K562 (cell line): ENCODE data around the gene MRGPRF. TPM values are rescaled to one million over a fixed set of nuclear protein-coding genes. Genes with fewer than 3 reads are reported as not detected.

ENCODE experiments used
- ATAC-seq: fragments of 200-7000 bp; cut with Tn5 transposase; 3 replicates; pipeline ENCODE4 v1.9.1; 2020; ENCODE audit warnings: moderate library complexity
- BruUV-seq: library from RNA; stranded (reverse); fragments of 400-500 nt; replicated peaks from 2 replicates; lab custom pipeline; 2021; lab: Mats Ljungman, UMichigan
- CTCF ChIA-PET: fragments of 300-600 bp; formaldehyde crosslinking; extraction: SDS; loops from one replicate; lab custom pipeline; 2021; ENCODE audit warnings: low intra/inter-chr PET ratio; lab: Yijun Ruan, JAX
- POLR2A ChIA-PET: fragments of 300-600, 350-650 bp; sonication (Branson Sonifier 250); formaldehyde crosslinking; extraction: SDS; loops from one replicate; lab custom pipeline; 2021; ENCODE audit warnings: antibody characterized with exemption, inconsistent platforms; lab: Yijun Ruan, JAX
- DNase-seq, 4 experiments: peaks; one replicate each; pipeline versions ENCODE4 v3.0.0 to v3.0.0-alpha.2; 2011 to 2018; ENCODE audit warnings: low spot score in 3 of 4, mixed read lengths in 3 of 4; ENCODE audit errors: extremely low read depth in 1 of 4
- FAIRE-seq: peaks from 2 replicates; lab custom pipeline; 2011; peaks lifted over from hg19 to GRCh38; lab: Jason Lieb, UNC
- H2AFZ ChIP-seq: 2 replicates; pipeline ENCODE4 v1.6.0; 2011; ENCODE audit warnings: low read depth, low read length, control low read depth, inconsistent platforms
- H3K27ac ChIP-seq: fragments of 200-600 bp; 3 replicates; pipeline ENCODE4 v1.8.0; 2011; ENCODE audit warnings: low read depth, mild to moderate bottlenecking, control low read depth, inconsistent platforms, low read length, moderate library complexity, mixed read lengths; ENCODE audit errors: extremely low read depth
- H3K27me3 ChIP-seq, 2 experiments: fragments of 300-600 bp in 1 of 2; 2 replicates in 1 of 2; 3 replicates in 1 of 2; pipeline versions ENCODE4 v1.6.0 to v1.8.0; 2011; ENCODE audit warnings: inconsistent platforms in 2 of 2, low read length in 2 of 2, mild to moderate bottlenecking in 1 of 2, mixed read lengths in 1 of 2, moderate library complexity in 1 of 2; ENCODE audit not compliant: control insufficient read depth in 2 of 2, insufficient read depth in 2 of 2
- H3K36me3 ChIP-seq: fragments of 300-600 bp; 3 replicates; pipeline ENCODE4 v1.8.0; 2011; ENCODE audit warnings: mild to moderate bottlenecking, low read length, inconsistent platforms; ENCODE audit not compliant: control insufficient read depth, insufficient read depth
- H3K4me1 ChIP-seq, 2 experiments: fragments of 200-600 bp in 1 of 2; replicated peaks in 1 of 2; 2 replicates in 1 of 2; 3 replicates in 1 of 2; pipeline versions ENCODE4 v1.5.1 to v1.8.0; 2011; ENCODE audit warnings: inconsistent platforms in 2 of 2, low read length in 2 of 2, mild to moderate bottlenecking in 1 of 2, mixed read lengths in 1 of 2, moderate library complexity in 1 of 2; ENCODE audit not compliant: control insufficient read depth in 2 of 2, insufficient read depth in 2 of 2
- H3K4me2 ChIP-seq: 2 replicates; pipeline ENCODE4 v1.6.1; 2011; ENCODE audit warnings: low read length, control low read depth, inconsistent platforms, mixed read lengths; ENCODE audit not compliant: insufficient read depth
- H3K4me3 ChIP-seq: fragments of 200-600 bp; sonication (generic), shearing (Covaris generic); 2 replicates; pipeline ENCODE4 v1.5.1; 2016; ENCODE audit warnings: control low read depth, inconsistent platforms
- H3K79me2 ChIP-seq: fragments of 200-600 bp; 3 replicates; pipeline ENCODE4 v1.8.0; 2011; ENCODE audit warnings: low read length, inconsistent platforms; ENCODE audit not compliant: control insufficient read depth, insufficient read depth
- H3K9ac ChIP-seq, 2 experiments: 2 replicates each; pipeline versions ENCODE4 v1.6.0 to v1.6.1; 2011; ENCODE audit warnings: low read depth in 2 of 2, low read length in 2 of 2, control low read depth in 1 of 2, inconsistent platforms in 1 of 2, mild to moderate bottlenecking in 1 of 2, mixed read lengths in 1 of 2; ENCODE audit not compliant: insufficient read depth in 1 of 2
- H3K9me1 ChIP-seq: one replicate; pipeline ENCODE4 v1.6.0; 2011; ENCODE audit warnings: inconsistent platforms, mild to moderate bottlenecking, low read length, moderate library complexity; ENCODE audit not compliant: control insufficient read depth, insufficient read depth
- H3K9me3 ChIP-seq: replicated peaks from 2 replicates; pipeline ENCODE4 v1.5.1; 2011; ENCODE audit warnings: low read depth, low read length, inconsistent platforms; ENCODE audit not compliant: control insufficient read depth, insufficient read depth
- H4K20me1 ChIP-seq: replicated peaks from 2 replicates; pipeline ENCODE4 v1.6.1; 2011; ENCODE audit warnings: low read length, inconsistent platforms, mixed read lengths; ENCODE audit not compliant: control insufficient read depth, insufficient read depth
- COPS2 ChIP-seq: fragments of 450-650 bp; conservative IDR thresholded peaks from 2 replicates; pipeline ENCODE4 v1.6.1; 2016; ENCODE audit warnings: mild to moderate bottlenecking, moderate library complexity
- EP400 ChIP-seq: fragments of 450-650 bp; IDR thresholded peaks from 2 replicates; pipeline ENCODE4 v1.6.1; 2017; ENCODE audit warnings: antibody characterized with exemption, mild to moderate bottlenecking, moderate library complexity
- GABPB2 ChIP-seq: fragments of 250-450 bp; sonication (Bioruptor Pico); conservative IDR thresholded peaks from 2 replicates; pipeline ENCODE4 v1.5.1; 2021; ENCODE audit warnings: mild to moderate bottlenecking
- THRAP3 ChIP-seq: fragments of 450-650 bp; IDR thresholded peaks from 2 replicates; pipeline ENCODE4 v1.6.1; 2016; ENCODE audit warnings: mild to moderate bottlenecking, inconsistent platforms, borderline replicate concordance
- ZBTB1 ChIP-seq: sonication (generic); formaldehyde crosslinking; IDR thresholded peaks from 2 replicates; pipeline ENCODE4 v1.8.1; 2023; ENCODE audit warnings: missing genetic modification reagents, low read depth, mild to moderate bottlenecking, borderline replicate concordance
- ZNF197 ChIP-seq: fragments of 200-800 bp; sonication (Bioruptor generic); IDR thresholded peaks from 2 replicates; pipeline ENCODE4 v1.6.1; 2016; ENCODE audit warnings: low read depth, missing genetic modification characterization, missing compliant biosample characterization
- ZNF324 ChIP-seq: fragments of 250-450 bp; sonication (Bioruptor Pico); IDR thresholded peaks from 2 replicates; pipeline ENCODE4 v1.4.0; 2020; ENCODE audit warnings: mild to moderate bottlenecking
- WGBS: fragments of 100-300 bp; shearing (Covaris generic); methylation state at CpG from one replicate; pipeline ENCODE4 v1.1.6; 2016; ENCODE audit warnings: low coverage, mixed read lengths; ENCODE audit not compliant: insufficient coverage; ENCODE audit errors: missing lambda C conversion rate; 5-methylcytosine and 5-hydroxymethylcytosine counted together
- in situ Hi-C: fragments of 300-500 bp; cut with MboI; formaldehyde crosslinking; loops from 4 replicates; pipeline ENCODE4 v1.15.0; 2018; ENCODE audit warnings: inconsistent platforms, mixed read lengths
- intact Hi-C: fragments of 100-400 bp; cut with micrococcal nuclease; formaldehyde crosslinking; loops from 2 replicates; pipeline ENCODE4 v1.14.2; 2022
- polyA plus RNA-seq, 8 experiments: library from polyadenylated mRNA; depleted of rRNA in 4 of 8; stranded (reverse) in 5 of 8; unstranded in 3 of 8; fragments of >200 nt; fragmentation: Nextera tagmentation in 2 of 8; fragmentation: Illumina TruSeq in 1 of 8; extraction: Ambion mirVana in 2 of 8; extraction: Trizol in 1 of 8; gene quantifications; 2 replicates each; pipeline versions ENCODE4 v1.2.1 to v1.2.3, GENCODE V29; 2011 to 2014; ENCODE audit warnings: inconsistent platforms in 1 of 8, missing spikeins in 1 of 8
- total RNA-seq, 7 experiments: library from RNA; depleted of rRNA in 6 of 7; stranded (reverse); fragments of >200 nt in 6 of 7; fragmentation: Illumina TruSeq in 2 of 7; extraction: Trizol in 2 of 7; gene quantifications; 2 replicates each; pipeline versions ENCODE4 v1.2.1 to v1.2.3, GENCODE V29; 2011 to 2021; ENCODE audit warnings: low replicate concordance in 1 of 7

The MRGPRF gene
- total and polyA plus RNA-seq, 9 of the 15 experiments (the other 6 are each of a cell fraction or from before 2014, with no cell fraction given) = not detected

GRCh38 chr11:69005183-69005630 is 7.8 kb downstream of the MRGPRF start:
- in situ Hi-C loops = no loop called here

DNA sequence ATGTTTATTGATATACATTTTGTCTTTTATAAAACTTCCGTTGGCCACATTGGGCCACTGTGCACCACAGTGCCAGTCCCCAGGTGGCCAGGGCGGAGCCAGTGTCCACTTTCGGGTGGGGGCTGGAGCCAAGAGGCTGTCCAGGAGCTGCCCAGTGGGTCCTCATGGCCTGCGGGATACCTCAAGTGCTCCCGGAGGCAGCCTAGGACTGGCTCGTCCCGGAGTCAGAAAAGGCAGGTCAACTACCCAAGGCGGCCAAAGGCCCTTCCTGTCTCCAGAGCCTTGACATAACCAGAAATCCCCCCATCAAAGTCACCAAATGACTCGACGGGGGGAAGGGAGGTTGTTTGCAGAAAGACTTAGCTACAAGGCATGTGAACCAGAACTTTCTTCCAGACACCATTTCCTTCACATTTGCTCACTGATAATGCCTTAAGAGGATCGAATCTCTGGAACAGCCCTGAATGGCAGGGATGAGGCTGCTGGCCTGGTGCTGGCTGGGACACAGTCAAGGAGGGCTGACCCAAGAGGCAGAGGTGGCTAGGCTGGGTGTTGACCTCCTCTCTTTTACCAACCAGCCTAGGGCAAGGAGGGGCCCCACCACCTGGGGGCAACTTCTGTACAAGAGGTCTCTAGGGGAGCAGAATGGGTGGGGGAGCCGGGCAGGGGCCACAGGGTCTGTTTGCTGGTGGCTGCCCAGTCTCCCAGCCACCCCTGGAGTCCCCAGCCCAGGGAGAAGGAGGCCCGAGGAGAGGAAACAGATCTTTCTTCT is 8.4 kb downstream of the MRGPRF start:
- Histone ChIP-seq H3K9ac (no peak overlapping the region), H2AFZ (no peak overlapping the region), H3K4me1 (peaks cover 0 to 22% of the 10 kb centered on the region in 2 experiments; a peak in 2 of 5 replicates), H3K79me2 (no peaks in the 10 kb centered on the region), H3K27ac (no peak overlapping the region), H3K9me1 (peaks cover 3% of the 10 kb centered on the region), H4K20me1 (peaks cover 15% of the 10 kb centered on the region), H3K36me3 (no peaks in the 10 kb centered on the region), H3K4me3 (no peak overlapping the region), H3K27me3 (peaks cover 83 to 98% of the 10 kb centered on the region in 2 experiments), H3K9me3 (no peaks in the 10 kb centered on the region), H3K4me2 (no peak overlapping the region)
- CTCF ChIA-PET = no interaction called here
- in situ Hi-C loops (no loop called here), intact Hi-C loops (no loop called here)
- BruUV-seq = no TSS peak
- ATAC-seq (no peak), DNase-seq (no peak), FAIRE-seq (no peak)
- POLR2A ChIA-PET = interaction anchor here (0.6 kb wide), 1 partner anchor 11 kb away, joined by 4 read pairs; no protein-coding TSS in a partner anchor
- TF ChIP-seq ZNF197 (CRISPR knock-in tag) = no peak
- TF ChIP-seq EP400 = no peak
- TF ChIP-seq ZBTB1 = no peak
- WGBS = 5% methylated on average over 13 of the region's 13 CpGs

More at GRCh38 chr11:69005183-69005630, 7.8 kb downstream of the MRGPRF start:
- H3K79me2 ChIP-seq = no peaks in the 10 kb centered on the region
- 4% methylated on average over 21 of the region's 27 CpGs for WGBS
- no peaks in the 10 kb centered on the region for H3K9me3 ChIP-seq
- no peak for FAIRE-seq
- peaks cover 17% of the 10 kb centered on the region for H4K20me1 ChIP-seq
- H3K4me1 ChIP-seq = peaks cover 0 to 26% of the 10 kb centered on the region in 2 experiments; a peak in 2 of 5 replicates
- H3K9me1 ChIP-seq = peaks cover 3% of the 10 kb centered on the region
- H3K36me3 ChIP-seq = no peaks in the 10 kb centered on the region
- H3K27ac ChIP-seq = no peak overlapping the region
- ATAC-seq = no peak
- DNase-seq = no peak
- ChIA-PET POLR2A (interaction anchor here (0.6 kb wide), 1 partner anchor 11 kb away, joined by 4 read pairs; no protein-coding TSS in a partner anchor), CTCF (no interaction called here)
- no peak overlapping the region for H3K4me2 ChIP-seq
- BruUV-seq = no TSS peak
- no peak overlapping the region for H2AFZ ChIP-seq
- no peak for TF ChIP-seq ZNF324 (CRISPR knock-in tag)
- no peak for TF ChIP-seq GABPB2 (CRISPR knock-in tag)
- TF ChIP-seq THRAP3 = no peak
- TF ChIP-seq COPS2 = no peak
- peaks cover 80 to 98% of the 10 kb centered on the region in 2 experiments for H3K27me3 ChIP-seq
- H3K4me3 ChIP-seq = no peak overlapping the region
- intact Hi-C loops = no loop called here
- H3K9ac ChIP-seq = no peak overlapping the region
